ENCODE data around the gene STEEP1. TPM values are rescaled to one million over a fixed set of nuclear protein-coding genes. Genes with fewer than 3 reads are reported as not detected.
A peak's percentile ranks its signal among the peaks of the same experiment; 100 is the strongest.
"Not testable (repeated sequence)": the region's sequence is repeated elsewhere in the genome, so short reads cannot be mapped to it uniquely, and the experiment has no call there.

STEEP1 gene
- total RNA-seq, 1 donor from 2014 or later, result 24.6 TPM

DNA sequence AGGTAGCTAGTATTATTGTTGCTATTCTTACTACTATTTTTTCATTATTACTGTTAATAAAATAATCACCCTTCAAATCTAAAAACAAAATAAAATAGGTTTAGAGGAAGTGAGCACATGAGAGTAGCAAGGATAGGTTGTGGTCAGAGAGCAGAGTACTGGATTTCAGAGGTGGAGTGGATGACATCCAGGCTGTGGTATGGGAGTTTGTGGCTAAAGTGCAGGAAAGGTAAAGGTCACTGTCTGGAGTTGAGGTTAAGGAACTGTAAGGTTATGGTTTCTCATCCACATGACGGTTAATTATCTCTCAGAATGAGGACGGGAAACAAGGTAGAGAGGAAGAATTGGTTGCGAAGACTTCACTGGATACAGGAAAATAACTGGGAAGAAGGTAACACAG is 27.7 kb downstream of the STEEP1 start:
- no peak for DNase-seq (ENCODE audit: low spot score)

DNA sequence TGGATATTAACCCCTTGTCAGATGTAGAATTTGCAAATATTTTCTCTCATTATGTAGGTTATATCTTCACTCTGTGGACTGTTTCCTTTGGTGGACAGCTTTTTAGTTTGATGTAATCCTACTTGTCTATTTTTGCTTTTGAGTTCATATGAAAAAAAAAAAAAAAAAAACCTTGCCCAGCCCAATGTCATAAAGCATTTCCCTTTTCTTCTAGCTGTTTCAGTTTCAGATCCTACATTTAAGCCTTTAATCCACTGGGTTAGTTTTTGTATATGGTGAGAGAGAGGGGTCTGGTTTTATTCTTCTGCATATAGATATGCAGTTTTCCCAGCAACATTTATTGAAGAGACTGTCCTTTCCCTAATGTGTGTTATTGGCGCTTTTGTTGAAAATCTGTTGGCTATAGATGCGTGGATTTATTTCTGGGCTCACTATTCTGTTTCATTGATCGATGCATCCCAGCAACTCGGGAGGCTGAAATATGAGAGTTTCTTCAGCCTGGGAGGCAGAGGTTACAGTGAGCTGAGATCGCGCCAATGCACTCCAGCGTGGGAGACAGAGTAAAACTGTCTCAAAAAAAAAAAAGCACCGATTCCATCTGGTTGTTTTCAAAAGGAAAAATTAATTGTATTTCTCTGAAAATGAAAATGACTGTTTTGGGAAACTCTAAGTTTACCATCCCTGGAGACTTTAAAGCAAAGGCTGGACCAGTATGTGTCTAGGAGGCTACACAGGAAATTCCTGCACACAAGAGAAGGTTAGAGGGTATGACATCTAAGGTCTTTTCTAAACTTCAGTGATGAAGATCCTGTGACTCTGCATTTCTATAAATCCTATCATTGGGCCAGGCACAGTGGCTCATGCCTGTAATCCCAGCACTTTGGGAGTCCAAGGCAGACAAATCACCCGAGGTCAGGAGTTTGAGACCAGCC is 35.6 kb downstream of the STEEP1 start:
- no peak for DNase-seq (ENCODE audit: low spot score)

DNA sequence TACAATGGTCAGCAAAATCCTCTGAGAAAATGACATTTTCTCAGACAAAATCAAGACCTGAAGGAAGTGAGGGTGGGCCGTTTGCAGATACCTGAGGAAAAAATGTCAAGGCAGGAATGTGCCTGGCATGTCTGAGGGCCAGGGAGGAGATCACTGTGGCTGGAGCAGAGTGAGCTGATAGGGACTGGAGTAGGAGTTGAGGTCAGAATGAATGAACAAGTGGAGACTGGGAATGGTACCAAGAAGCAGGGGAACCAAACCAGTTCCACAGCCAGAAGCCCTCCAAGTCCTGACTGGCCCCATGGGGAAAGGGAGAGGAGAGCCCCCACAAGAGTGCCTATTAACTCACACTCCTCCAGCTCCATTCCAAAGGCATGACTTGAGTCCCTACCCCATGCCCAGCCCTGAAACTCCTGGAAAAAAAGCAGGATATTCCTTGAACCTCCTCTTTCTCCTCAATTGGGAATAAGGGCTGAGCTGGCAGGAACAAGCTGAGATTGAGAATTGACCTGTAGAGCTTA is 41.5 kb downstream of the STEEP1 start:
- DNase-seq (ENCODE audit: low spot score), result no peak

DNA sequence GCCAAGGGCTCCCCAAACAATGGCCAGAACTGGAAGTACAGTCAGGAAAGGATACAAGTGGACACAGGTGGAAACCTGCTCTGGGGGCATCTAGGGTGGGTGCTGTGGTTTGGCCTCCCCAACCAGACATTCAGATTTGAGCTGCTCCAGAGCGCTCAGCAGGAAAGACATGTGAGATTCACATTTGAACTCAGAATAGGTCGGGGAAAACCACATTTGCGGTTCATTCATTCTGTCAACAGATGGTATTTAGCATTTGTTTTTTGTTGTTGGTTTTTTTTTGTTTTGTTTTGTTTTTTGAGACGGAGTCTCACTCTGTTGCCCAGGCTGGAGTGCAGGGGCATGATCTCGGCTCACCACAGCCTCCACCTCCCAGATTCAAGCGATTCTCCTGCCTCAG is 44.0 kb downstream of the STEEP1 start:
- no peak for DNase-seq (ENCODE audit: low spot score)

DNA sequence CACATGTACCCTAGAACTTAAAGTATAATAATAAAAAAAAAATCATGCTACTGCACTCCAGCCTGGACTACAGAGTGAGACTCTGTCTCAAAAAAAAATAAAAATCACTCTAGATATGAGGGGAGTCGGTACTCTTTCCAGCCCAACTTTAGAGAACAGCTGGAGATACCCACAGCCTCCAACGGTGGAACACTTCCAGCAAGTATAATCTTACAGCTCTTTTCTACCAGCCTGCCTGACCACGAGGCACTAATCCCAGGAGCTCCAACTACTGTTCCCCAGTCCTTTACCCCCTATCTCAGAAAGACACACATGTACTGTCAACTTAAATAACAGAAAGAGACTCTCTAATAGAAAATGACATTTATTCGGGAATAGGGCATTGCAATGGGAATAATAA is 46.8 kb downstream of the STEEP1 start:
- DNase-seq (ENCODE audit: low spot score), result no peak

DNA sequence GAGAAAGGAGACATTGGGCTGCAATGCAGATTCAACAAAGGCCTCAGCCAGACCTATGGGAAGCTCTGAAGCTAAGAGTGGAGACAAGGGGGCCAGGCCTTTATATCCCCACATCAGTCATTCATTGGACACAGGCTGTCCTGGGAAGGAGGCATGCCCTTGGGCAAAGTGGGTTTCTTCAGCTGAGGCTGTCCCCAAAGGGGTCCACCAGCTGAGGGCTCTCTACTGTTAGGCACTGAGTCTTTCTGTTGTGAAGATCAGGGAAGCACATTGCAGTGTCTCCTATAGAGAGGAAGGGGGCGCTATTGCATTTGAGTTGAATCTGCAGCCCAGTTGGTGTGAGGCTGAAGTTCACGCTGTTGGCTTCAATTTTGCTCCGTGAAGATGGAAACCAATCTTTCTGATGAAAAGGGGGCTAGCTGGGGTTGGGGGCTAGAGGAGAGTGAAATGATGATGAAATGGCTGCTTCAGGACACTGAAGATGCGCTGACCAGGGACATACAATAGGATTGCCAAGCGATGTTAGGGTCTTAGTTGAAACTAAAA is 49.0 kb downstream of the STEEP1 start:
- no peak for DNase-seq (ENCODE audit: low spot score)

DNA sequence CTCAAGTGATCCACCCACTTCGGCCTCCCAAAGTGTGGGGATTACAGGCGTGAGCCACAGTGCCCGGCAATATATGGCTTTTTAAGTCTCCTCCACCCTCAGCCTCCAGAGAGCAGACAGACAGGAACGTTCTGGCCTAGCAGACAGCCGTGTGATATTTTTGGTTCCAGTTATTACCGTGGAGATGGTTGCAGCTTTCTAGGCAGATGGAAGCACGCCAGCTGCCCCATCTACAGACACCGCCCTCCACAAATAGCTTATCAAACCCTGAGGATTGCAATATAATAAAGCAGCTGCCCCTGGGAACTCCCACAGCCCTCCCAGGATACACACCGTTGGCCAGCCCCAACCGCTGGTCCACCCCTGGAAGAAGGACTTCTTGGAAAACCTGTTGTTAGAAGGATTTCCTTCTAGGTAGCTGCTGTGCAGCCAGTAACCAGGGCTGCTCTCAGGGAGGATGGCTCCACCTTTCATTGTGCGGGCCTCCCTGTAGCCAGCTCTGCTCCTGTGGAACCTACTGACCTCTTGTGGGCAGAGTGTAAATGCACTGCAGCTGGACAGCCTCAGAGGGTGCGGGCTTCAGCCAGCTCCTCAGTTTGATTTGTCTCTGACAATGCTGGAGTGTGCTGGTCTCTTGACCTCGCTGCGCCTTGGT is 52.9 kb downstream of the STEEP1 start:
- DNase-seq (ENCODE audit: low spot score), result no peak

DNA sequence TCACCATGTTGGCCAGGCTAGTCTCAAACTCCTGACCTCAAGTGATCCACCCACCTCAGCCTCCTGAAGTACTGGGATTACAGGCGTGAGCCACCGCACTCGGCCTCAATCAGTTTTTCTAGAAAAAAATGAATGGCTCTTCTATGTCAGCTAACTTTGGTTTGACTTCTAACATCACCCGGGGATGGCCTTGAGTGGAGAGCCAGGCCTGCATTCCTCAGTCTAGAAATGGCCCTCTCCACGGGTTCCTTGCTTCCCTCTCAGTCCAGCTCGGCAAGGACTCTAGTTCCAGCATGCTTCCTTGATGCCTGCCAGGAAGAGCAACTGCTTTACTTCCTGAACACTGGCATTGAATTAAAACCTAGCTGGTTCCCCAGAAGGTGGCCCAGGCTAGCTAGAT is 58.0 kb downstream of the STEEP1 start:
- DNase-seq (ENCODE audit: low spot score), result peak; percentile 80

DNA sequence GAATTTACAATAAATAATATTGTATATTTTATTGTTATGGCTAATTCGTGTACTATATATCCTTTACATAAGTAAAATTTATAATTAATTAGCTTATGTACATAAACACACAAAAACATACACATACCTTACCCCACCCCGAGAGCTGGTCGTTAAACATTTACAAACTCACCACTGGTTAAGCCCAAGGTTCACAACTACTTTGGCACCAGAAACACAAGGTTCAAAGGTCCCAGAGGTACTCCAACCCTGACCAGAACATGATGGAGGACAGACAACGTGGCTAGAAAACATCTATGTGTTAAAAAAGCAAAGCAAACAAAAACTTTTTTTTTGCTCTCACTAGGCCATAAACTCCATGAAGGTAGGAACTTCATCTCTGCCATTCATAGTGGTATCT is 59.3 kb downstream of the STEEP1 start:
- no peak for DNase-seq (ENCODE audit: low spot score)

DNA sequence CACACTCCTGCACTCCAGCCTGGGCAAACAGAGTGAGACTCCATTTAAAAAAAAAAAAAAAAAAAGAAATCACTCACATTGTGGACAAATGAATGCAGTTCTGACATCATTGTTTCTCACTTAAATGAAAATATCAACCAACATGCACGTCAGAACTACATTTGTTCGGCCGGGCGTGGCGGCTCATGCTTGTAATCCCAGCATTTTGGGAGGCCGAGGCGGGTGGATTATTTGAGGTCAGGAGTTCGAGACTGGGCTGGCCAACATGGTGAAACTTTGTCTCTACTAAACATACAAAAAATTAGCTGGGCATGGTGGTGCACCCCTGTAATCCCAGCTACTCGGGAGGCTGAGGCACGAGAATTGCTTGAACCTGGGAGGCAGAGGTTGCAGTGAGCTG is 60.1 kb downstream of the STEEP1 start:
- DNase-seq (ENCODE audit: low spot score), result peak; percentile 71

DNA sequence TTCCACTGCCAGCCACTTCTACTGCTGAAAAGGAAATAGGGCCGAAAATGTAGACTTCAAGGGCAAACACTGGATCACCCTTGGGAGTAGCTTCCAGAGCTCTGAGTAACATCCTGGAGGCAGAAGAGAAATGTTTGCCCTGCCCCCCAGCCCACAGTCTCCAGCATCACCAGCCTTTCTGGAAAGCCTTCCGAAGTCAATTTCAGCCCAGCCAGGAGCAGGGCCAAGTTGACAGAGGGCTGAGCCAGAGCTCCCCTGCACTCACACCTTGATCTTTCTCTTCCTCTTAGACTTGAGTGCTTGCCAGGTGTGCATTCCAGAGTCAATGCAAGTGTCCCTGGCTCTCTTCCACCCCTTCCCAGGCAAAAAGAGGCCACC is 61.7 kb downstream of the STEEP1 start:
- DNase-seq (ENCODE audit: low spot score), result peak; percentile 80

DNA sequence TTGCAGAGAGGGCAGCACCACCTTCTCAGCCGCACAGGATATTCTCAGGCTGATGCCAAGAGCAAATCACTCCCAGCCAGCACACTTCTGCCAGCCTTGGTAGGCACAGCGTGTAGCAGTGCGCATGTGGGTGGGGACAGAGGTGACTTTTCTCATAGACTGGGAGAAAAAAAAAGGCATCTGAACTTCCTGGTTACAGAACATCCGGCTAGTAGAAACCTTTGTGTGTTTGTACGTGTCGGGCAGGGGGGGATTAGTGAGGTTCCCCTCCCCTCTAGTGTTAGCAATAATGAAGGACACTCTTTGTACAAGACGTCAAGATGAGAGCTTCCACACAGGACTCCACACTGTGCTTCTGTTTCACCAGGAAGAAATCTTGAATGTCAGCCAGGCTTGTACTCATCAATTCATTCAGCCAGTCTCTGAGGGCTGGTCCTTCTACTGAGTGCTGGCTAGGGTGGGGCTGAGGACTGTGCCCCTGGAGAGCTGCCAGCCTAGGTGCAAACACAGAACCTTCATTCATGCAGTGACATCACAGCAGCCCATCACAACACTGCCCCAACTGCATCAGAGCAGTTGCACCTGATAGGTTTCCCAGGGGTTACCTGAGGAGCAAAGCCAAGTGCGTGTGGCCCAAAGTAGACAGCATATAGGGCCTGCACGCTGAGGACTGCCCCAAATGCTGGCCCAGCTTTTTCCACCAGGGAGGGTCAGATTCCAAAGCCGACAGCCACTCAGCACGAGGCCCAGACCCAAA is 62.3 kb downstream of the STEEP1 start:
- peak; percentile 49 for DNase-seq (ENCODE audit: low spot score)

DNA sequence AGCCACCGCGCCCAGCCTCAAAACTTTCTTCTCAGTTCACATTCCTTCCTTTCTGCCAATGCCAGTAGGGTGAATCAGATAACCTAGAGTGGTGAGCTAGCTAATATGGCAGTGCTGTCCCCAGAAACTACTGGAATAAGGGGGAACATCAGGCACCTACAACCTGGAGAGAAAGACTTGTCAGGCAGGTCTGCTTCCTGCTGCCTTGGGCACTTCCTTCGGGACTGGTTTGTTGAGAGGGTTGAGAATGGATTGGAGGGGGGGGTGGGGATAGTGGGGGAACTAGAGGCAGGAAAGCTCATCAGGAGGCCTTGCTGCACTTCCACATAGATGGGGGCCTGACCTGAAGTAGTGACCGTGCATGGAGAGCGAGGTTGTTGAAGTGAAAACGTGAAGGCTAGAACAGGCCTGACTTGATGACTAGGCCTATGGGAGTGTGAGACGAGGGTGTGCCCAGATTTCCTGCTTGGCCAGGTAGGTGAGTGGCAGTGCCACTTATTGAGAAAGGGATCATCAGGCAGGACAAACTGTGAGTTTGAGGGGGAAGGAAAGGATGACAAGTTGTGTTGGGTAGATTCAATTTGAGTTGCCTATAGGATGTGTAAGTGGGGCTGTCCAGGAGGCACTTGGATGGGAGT is 63.6 kb downstream of the STEEP1 start:
- DNase-seq (ENCODE audit: low spot score), result no peak

DNA sequence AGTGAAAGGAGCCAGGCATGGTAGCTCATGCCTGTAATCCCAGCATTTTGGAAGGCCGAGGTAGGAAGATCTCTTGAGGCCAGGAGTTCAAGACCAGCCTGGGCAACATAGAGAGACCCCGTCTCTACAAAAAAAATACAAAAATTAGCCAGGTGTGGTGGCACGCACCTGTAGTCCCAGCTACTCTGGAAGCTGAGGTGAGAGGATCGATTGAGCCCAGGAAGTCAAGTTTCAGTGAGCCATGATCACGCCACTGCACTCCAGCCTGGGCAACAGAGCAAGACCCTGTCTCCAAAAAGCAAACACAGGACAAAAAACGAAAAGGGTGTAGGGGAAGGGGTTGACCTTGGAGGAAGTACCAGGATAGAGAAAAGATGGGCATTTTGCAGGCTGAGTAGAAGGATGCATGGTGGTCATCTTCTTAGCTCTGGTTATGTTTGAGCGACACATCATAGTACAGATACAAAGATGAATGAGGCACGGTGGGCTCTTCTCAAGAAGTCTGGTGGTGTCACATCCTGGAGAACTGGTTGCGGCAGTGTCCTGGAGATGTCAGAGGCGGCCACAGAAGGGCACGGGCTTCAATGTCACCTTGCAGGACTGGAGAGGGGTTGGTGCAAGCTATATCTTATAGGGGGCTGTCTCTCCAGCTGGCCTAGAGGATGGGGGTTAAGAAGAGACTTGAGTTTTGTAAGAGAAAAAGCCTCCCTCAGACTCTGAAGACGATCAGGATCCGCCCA is 65.0 kb downstream of the STEEP1 start:
- peak; percentile 53 for DNase-seq (ENCODE audit: low spot score)

DNA sequence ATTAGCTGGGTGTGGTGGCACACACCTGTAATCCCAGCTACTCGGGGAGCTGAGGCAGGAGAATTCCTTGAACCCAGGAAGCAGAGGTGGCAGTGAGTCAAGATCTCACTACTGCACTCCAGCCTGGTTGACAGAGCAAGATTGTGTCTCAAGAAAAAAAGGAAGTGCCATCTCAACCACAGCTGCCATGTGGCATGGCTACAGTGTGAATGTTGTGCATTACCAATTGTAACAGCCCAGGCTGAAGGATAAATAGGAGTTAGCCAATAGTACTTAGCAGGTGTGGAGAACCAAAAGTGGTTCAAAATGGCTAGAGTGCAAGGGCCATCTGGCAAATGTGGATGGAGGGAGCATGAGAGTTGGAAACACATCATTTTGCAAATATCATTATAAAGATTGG is 68.0 kb downstream of the STEEP1 start:
- no peak for DNase-seq (ENCODE audit: low spot score)

DNA sequence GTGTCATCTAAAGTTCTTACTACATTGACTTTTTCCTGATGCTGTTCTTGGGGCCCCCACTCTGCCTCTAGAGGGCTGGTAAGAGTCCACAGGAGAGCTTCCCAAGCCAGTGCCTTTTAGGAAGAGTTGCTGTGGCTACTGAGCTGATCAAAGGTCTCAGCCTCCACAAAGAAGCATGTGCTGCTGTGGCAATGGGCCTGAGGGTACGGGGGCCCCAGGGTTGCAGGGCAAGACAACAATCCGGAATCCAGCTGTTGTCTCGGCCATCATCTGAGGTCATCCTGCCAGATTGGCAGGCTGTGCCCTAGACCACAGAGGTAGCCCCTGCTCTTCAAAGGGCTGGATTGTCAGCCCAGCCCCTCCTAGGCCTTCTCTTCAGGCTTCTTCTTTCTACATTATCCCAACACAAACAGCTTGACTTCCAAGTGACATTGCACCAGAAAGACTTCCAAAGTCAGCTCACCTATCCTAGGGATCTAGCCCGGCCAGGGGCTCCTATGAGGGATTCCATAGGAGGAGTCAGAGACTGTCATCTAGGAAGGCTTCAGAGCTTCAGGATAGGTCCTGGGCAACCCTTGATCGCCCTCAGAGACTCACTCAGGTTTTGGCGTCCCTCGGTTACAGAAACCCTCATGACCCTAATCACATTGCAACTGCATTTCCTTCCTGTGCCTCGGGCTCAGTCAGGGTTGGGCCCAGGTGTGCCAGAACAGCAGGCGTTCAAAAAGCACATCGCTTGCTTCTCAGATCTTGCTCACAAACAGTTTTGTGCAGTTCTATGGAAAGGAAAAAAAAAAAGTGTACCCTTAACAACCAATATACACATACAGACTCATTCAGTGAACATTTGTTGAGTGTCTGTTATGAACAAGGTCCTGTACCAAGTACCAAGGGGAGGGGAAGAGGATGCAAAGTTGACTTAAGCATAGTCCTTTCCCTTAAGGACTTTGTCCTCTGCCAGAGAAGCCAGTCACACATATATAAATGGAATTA is 69.2 kb downstream of the STEEP1 start:
- peak; percentile 37 for DNase-seq (ENCODE audit: low spot score)

DNA sequence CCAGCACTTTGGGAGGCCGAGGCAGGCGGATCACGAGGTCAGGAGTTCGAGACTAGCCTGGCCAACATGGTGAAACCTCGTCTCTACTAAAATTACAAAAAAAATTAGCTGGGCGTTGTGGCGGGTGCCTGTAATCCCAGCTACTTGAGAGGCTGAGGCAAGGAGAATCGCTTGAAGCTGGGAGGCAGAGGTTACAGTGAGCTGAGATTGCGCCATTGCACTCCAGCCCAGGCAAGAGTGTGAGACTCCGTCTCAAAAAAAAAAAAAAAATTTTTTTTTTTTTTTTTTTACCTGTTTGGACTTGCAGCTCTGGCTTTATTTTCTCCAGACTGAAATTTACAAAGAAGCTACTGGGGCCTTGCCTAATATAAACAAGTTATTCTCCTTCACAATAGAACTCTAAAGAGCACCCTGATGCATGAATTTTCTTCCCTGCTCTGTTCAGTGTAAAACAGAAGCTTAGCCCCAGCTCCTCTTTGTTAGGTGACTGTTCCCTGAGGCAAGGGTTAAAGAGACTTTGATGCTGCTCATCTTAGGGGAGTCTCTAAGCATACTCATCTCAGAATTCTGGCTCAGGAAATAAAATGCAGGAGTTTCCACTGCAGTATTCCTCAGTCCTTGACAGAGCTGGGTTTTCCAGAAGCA is 71.2 kb downstream of the STEEP1 start:
- DNase-seq (ENCODE audit: low spot score), result not testable (repeated sequence)

DNA sequence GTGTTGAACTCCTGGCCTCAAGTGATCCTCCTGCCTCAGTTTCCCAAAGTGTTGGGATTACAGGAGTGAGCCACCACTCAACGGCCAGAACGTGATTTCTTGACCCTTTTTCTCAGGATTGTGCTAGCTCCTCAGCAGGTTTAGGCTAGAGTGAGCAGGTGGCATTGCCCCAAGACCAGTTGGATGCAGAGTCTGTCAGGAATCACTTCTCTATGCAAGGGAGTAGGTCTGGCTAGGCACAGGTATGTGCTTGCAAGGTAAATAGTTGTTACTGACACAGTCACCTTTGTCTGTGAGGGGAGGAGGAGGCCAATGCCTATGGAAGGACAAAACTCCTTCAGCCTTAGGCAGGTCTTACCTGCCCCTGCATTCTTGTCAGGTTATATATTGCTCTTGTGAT is 72.7 kb downstream of the STEEP1 start:
- DNase-seq (ENCODE audit: low spot score), result no peak

Data from mesenteric fat pad (tissue), 1 donor.